Hepatocyte (in vitro differentiated cells): ENCODE results near the gene RREB1. TPM values are rescaled to one million over a fixed set of nuclear protein-coding genes. Genes with fewer than 3 reads are reported as not detected.

Source experiments
- DNase-seq: peaks from one replicate; pipeline ENCODE4 v3.0.0-alpha.2; 2016; ENCODE audit warnings: low spot score
- H2AFZ ChIP-seq: fragments of 200-600 bp; sonication (generic); 2 replicates; pipeline ENCODE4 v1.6.0; 2016; ENCODE audit warnings: antibody characterized with exemption, mild to moderate bottlenecking
- H3K27ac ChIP-seq: fragments of 200-600 bp; sonication (generic); 2 replicates; pipeline ENCODE4 v1.5.1; 2016; ENCODE audit warnings: mild to moderate bottlenecking
- H3K27me3 ChIP-seq: fragments of 200-600 bp; sonication (generic); 2 replicates; pipeline ENCODE4 v1.6.1; 2016
- H3K36me3 ChIP-seq: fragments of 200-600 bp; sonication (generic); replicated peaks from 2 replicates; pipeline ENCODE4 v1.5.1; 2016; ENCODE audit warnings: low read depth; ENCODE audit not compliant: insufficient read depth
- H3K4me1 ChIP-seq: fragments of 200-600 bp; sonication (generic); 2 replicates; pipeline ENCODE4 v1.5.1; 2016; ENCODE audit warnings: mild to moderate bottlenecking, moderate library complexity; ENCODE audit not compliant: insufficient read depth
- H3K4me2 ChIP-seq: fragments of 200-600 bp; sonication (generic); 2 replicates; pipeline ENCODE4 v1.6.0; 2016
- H3K4me3 ChIP-seq: fragments of 200-600 bp; sonication (generic); 2 replicates; pipeline ENCODE4 v1.5.1; 2016; ENCODE audit warnings: mild to moderate bottlenecking
- H3K79me2 ChIP-seq: fragments of 200-600 bp; sonication (generic); 2 replicates; pipeline ENCODE4 v1.6.0; 2017; ENCODE audit warnings: mild to moderate bottlenecking
- H3K9me2 ChIP-seq: fragments of 200-600 bp; sonication (generic); replicated peaks from 2 replicates; pipeline ENCODE4 v1.6.0; 2017; ENCODE audit warnings: mild to moderate bottlenecking; ENCODE audit not compliant: insufficient read depth
- H3K9me3 ChIP-seq: fragments of 200-600 bp; sonication (generic); 2 replicates; pipeline ENCODE4 v1.5.1; 2016; ENCODE audit warnings: low read depth, mild to moderate bottlenecking
- H4K20me1 ChIP-seq: fragments of 200-600 bp; sonication (generic); 2 replicates; pipeline ENCODE4 v1.6.0; 2016; ENCODE audit warnings: mild to moderate bottlenecking; ENCODE audit not compliant: insufficient read depth, poor library complexity, severe bottlenecking
- CTCF ChIP-seq: fragments of 200-600 bp; sonication (generic); IDR thresholded peaks from 2 replicates; pipeline ENCODE4 v1.5.1; 2016; ENCODE audit warnings: antibody characterized with exemption, mild to moderate bottlenecking; ENCODE audit not compliant: poor library complexity
- EZH2 ChIP-seq: fragments of 200-600 bp; sonication (generic); IDR thresholded peaks from 2 replicates; pipeline ENCODE4 v1.6.1; 2016; ENCODE audit warnings: antibody characterized with exemption, mild to moderate bottlenecking, borderline replicate concordance
- EZH2phosphoT487 ChIP-seq: fragments of 200-600 bp; sonication (generic); IDR thresholded peaks from one replicate; pipeline ENCODE4 v1.6.1; 2018; ENCODE audit warnings: antibody characterized with exemption, mild to moderate bottlenecking, low read depth, moderate library complexity; ENCODE audit not compliant: unreplicated experiment, severe bottlenecking
- WGBS: methylation state at CpG from one replicate; pipeline ENCODE4 v1.1.6; 2016; ENCODE audit warnings: low lambda C conversion rate; ENCODE audit errors: missing lambda C conversion rate; 5-methylcytosine and 5-hydroxymethylcytosine counted together
- polyA plus RNA-seq: library from polyadenylated mRNA; unstranded; fragments of >200 nt; fragmentation: Nextera tagmentation; extraction: Ambion mirVana; gene quantifications from 2 replicates; pipeline ENCODE4 v1.2.1, GENCODE V29; 2016
- total RNA-seq: library from RNA; depleted of rRNA; stranded (reverse); fragments of >200 nt; gene quantifications from 2 replicates; pipeline ENCODE4 v1.2.3, GENCODE V29; 2014

RREB1 gene
- total and polyA plus RNA-seq, 2 experiments from 2014 or later, result 15.2 to 28.7 TPM

DNA sequence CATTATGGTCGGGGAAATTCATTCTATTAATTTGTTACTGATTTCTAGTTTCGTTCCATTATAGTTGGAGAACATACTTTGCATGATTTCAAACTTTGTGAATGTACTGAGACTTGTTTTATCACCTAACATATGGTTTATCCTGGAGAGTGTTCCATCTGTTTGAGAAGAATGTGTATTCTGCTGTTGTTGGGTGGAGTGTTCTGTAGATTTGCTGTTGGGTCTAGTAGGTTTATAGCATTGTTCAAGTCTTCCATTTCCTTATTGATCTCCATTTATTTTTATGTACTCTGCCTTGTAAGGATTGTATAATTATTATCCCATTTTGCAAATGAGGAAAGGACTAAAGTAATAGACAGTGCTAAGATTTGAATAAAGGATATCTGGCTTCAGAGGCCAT, 85.4 kb downstream of the RREB1 start:
- peaks cover 10% of the 10 kb centered on the region for H3K4me1 ChIP-seq
- H3K9me3 ChIP-seq, result no peaks in the 10 kb centered on the region
- H3K27ac ChIP-seq, result no peak overlapping the region
- no peak for DNase-seq
- no peaks in the 10 kb centered on the region for H3K27me3 ChIP-seq
- H4K20me1 ChIP-seq, result no peaks in the 10 kb centered on the region
- WGBS, result 93% methylated on average over 2 of the region's 2 CpGs
- no peak overlapping the region for H3K4me2 ChIP-seq
- no peak overlapping the region for H3K4me3 ChIP-seq
- H3K79me2 ChIP-seq, result peaks cover 39% of the 10 kb centered on the region
- no peaks in the 10 kb centered on the region for H3K9me2 ChIP-seq
- no peaks in the 10 kb centered on the region for H3K36me3 ChIP-seq
- no peak overlapping the region for H2AFZ ChIP-seq
- TF ChIP-seq EZH2phosphoT487 (no peak), CTCF (no peak), EZH2 (no peak)

GRCh38 chr6:7194657-7195056, 86.9 kb downstream of the RREB1 start:
- Histone ChIP-seq H3K9me2 (no peaks in the 10 kb centered on the region), H3K4me2 (no peak overlapping the region), H4K20me1 (no peaks in the 10 kb centered on the region), H3K79me2 (peaks cover 51% of the 10 kb centered on the region), H3K4me1 (peaks cover 10% of the 10 kb centered on the region), H3K36me3 (no peaks in the 10 kb centered on the region), H3K4me3 (no peak overlapping the region), H3K27ac (no peak overlapping the region), H3K9me3 (no peaks in the 10 kb centered on the region), H2AFZ (no peak overlapping the region), H3K27me3 (no peaks in the 10 kb centered on the region)
- DNase-seq, result no peak
- WGBS, result 85% methylated on average over 3 of the region's 3 CpGs
- TF ChIP-seq EZH2phosphoT487 (no peak), EZH2 (no peak), CTCF (no peak)

- Histone ChIP-seq H3K4me3 (no peak overlapping the region), H3K36me3 (no peaks in the 10 kb centered on the region), H2AFZ (no peak overlapping the region), H3K4me1 (peaks cover 10% of the 10 kb centered on the region), H3K79me2 (peaks cover 52% of the 10 kb centered on the region), H3K9me3 (no peaks in the 10 kb centered on the region), H3K4me2 (no peak overlapping the region), H4K20me1 (no peaks in the 10 kb centered on the region), H3K27me3 (no peaks in the 10 kb centered on the region), H3K27ac (no peak overlapping the region), H3K9me2 (no peaks in the 10 kb centered on the region)
- TF ChIP-seq EZH2, result no peak
- TF ChIP-seq CTCF, result no peak
- no peak for TF ChIP-seq EZH2phosphoT487
- 78% methylated on average over 9 of the region's 9 CpGs for WGBS
- no peak for DNase-seq
Observed at GRCh38 chr6:7195339-7196018, 87.7 kb downstream of the RREB1 start.
